GM21717 (cell line): Measurements from ENCODE around the gene UBE4B.
"Not testable (repeated sequence)": the region's sequence is repeated elsewhere in the genome, so short reads cannot be mapped to it uniquely, and the experiment has no call there.

Experiments used
- ATAC-seq: cut with Tn5 transposase; IDR thresholded peaks from one replicate; pipeline ENCODE4 v1.9.1; 2021; ENCODE audit warnings: mild to moderate bottlenecking, moderate library complexity; ENCODE audit not compliant: unreplicated experiment

UBE4B gene

GRCh38 chr1:10170239-10170574 lies 137.4 kb downstream of the UBE4B start:
- ATAC-seq = no peak

GRCh38 chr1:10171105-10171767 lies 138.5 kb downstream of the UBE4B start:
- no peak for ATAC-seq

- ATAC-seq = no peak
Measured at GRCh38 chr1:10171995-10172669, 139.4 kb downstream of the UBE4B start.

GRCh38 chr1:10173582-10173981 lies 140.8 kb downstream of the UBE4B start:
- no peak for ATAC-seq

GRCh38 chr1:10177876-10178275 lies 145.1 kb downstream of the UBE4B start:
- no peak for ATAC-seq

GRCh38 chr1:10178597-10179405 lies 146.0 kb downstream of the UBE4B start:
- ATAC-seq = no peak

- ATAC-seq = no peak
Measured at GRCh38 chr1:10179406-10180091, 146.8 kb downstream of the UBE4B start.

GRCh38 chr1:10181154-10181553 lies 148.4 kb downstream of the UBE4B start:
- no peak for ATAC-seq

GRCh38 chr1:10185759-10186158 lies 153.0 kb downstream of the UBE4B start:
- ATAC-seq = no peak

- ATAC-seq = no peak
Measured at GRCh38 chr1:10186331-10187025, 153.7 kb downstream of the UBE4B start.

- no peak for ATAC-seq
Measured at GRCh38 chr1:10187026-10187334, 154.2 kb downstream of the UBE4B start.

- no peak for ATAC-seq
Measured at GRCh38 chr1:10188133-10188650, 155.4 kb downstream of the UBE4B start.

- no peak for ATAC-seq
Measured at GRCh38 chr1:10189659-10190058, 156.9 kb downstream of the UBE4B start.

GRCh38 chr1:10192263-10192662 lies 159.5 kb downstream of the UBE4B start:
- ATAC-seq = no peak

GRCh38 chr1:10193288-10193687 lies 160.5 kb downstream of the UBE4B start:
- no peak for ATAC-seq

GRCh38 chr1:10195570-10195969 lies 162.8 kb downstream of the UBE4B start:
- ATAC-seq = no peak

- ATAC-seq = no peak
Measured at GRCh38 chr1:10196976-10197375, 164.2 kb downstream of the UBE4B start.

- no peak for ATAC-seq
Measured at GRCh38 chr1:10200620-10201019, 167.9 kb downstream of the UBE4B start.

- ATAC-seq = no peak
Measured at GRCh38 chr1:10204003-10204642, 171.4 kb downstream of the UBE4B start.

- not testable (repeated sequence) for ATAC-seq
Measured at GRCh38 chr1:10205206-10205605, 172.4 kb downstream of the UBE4B start.
